Activated CD4-positive, CD25-positive, alpha-beta regulatory T cell treated with anti-CD3 and anti-CD28 coated beads, Interleukin-2, amount 50 U/mL, for 24 hours (primary cell): ENCODE data around the gene P4HA2.

ENCODE experiments used
- ATAC-seq, 2 donors: fragments of 150-1000 bp; cut with Tn5 transposase; one replicate each; pipeline ENCODE4 v1.10.0; 2021; ENCODE audit warnings: mild to moderate bottlenecking in 1 of 2, moderate library complexity in 1 of 2

P4HA2 gene

DNA sequence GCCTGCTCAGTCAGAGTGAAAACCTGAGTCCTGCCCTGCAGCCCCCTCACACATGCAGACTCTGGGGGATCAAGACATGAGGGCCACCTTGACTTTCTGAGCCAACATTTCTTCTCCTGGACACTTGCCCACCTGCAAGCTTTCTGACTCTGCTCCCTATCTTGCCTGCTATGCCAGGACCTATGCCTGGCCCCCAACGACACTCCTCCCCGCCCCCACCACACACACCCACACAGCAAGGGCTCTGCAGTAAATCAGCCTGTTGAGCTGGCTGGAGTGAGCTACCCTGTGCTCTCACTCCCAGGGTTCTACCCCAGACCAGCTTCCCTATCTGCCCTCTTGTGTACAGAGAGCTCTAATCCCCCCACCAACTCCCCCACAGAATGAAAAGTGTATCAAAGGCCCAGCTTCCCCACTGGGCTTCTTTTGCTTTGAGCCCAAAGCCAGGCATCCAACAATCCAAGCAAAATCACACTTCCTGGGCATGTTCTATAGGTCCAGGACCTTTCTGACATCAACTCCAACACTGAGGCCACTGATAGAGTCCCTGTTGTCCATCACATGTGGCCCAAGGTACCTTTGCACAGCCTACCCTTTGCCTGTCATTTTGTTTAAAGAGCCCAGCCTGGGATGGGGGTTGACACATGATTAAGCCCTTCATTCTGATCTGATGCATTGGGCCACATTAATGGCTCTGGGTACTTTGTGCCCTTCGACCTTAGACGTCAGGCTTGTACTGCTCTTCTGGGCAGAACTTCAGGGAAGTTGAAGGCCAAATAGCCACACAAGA lies 37.1 kb upstream of the P4HA2 start:
- ATAC-seq, result no peak

DNA sequence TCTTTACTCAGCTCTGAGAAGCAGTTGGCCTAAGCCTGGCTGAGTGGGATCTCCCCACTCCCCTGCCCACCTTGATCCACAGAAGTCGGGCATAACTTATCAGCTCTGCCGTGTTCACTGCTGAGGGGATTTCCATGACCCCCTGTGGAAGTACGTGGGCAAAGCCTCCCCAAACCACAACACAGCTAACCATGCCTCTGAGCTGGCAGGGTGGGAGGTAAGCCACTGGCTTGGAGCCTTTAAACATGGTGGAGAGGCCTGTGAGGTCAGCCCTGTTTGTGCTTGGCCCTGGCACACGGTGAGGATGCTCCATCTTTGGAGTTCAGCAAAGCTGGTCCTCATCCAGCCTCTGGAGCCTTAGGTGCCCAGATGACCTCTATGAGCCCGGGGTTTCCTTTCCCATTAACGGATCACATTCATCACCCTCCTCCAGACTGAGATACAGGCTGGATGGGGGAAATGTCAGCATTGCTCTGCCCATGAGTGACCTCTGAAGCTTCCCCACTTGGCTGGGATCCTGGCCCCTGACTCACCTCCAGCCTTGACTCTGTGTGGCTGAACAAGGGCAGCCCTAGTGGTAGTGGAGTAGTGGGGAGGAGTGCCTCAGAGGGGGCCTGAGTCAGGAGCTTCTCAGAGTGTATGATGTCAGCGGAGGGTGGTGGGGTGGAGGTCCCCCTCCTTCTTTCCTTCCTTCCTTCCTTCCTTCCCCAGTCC lies 36.1 kb upstream of the P4HA2 start:
- peak in 1 of 2 donors; percentile 46 for ATAC-seq

DNA sequence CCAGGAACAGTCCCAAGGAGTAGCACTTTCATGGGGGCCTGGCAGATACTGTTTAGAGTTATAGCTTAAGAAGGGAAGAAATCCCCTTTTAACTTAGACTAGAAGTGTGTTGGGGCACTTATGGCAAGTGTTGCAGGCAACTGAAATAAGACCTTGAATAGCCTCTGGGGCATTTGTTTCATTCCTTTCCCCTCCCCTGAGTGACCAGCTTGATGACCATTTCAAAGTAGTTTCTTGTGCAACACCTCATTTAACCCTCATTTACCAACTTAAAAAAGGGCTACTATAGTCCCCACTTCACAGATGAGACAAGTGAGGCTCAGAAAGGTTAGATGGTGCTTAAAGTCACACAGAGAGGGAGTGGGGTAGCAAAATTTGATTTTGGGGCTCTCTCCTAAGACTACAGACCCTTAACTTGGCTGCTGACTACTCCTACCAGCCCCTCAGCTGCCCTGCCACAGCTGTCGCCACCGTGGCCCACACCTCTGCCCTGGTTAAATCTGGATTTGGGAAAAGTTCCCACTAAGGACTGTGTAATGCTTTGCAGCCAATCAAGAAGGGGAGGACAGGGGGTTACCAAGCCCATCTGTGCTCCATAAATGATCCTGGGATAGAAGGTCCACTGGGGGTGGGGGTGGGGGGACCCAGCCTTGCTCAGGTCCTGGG lies 35.4 kb upstream of the P4HA2 start:
- no peak for ATAC-seq

DNA sequence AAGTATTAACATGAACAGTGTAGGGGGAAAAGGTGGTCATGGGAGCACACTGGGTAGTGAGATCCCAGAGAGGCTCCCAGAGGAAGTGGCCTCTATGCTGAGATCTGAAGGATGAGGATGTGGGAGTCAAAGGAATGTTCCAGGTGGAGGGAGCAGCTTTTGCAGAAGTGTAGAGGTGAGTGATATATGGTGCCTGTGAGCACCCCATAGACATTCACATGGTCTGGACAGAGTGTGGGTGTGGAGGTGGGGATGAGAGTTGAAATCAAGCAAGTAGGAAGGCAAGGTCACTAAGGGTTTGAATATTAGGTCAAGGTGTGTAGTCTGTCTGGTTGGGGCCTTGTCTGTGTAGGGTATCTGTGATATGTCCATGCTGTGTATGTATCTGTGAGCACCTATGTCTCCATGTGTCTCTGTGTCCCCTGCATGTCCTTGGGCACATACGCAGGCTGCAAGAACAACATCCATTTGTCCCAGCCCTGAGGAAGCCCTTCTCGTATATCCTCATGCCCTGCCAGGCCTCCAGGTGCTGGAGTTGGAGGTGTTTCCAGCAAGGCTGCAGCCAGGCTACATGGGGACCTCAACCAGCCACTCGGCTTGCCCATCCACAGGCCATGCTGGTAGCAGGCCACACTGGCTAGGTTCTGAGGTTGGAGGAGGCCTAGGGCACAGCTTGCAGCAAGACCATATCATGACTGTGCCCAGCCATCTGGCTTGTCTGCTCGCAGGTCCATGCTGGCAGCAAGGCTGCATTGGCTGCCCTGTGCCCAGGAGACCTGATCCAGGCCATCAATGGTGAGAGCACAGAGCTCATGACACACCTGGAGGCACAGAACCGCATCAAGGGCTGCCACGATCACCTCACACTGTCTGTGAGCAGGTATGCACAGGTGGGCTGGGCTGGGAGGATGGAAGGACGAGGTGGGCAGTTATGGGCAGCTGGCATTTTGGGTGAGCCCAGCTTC lies 34.5 kb upstream of the P4HA2 start:
- no peak for ATAC-seq

DNA sequence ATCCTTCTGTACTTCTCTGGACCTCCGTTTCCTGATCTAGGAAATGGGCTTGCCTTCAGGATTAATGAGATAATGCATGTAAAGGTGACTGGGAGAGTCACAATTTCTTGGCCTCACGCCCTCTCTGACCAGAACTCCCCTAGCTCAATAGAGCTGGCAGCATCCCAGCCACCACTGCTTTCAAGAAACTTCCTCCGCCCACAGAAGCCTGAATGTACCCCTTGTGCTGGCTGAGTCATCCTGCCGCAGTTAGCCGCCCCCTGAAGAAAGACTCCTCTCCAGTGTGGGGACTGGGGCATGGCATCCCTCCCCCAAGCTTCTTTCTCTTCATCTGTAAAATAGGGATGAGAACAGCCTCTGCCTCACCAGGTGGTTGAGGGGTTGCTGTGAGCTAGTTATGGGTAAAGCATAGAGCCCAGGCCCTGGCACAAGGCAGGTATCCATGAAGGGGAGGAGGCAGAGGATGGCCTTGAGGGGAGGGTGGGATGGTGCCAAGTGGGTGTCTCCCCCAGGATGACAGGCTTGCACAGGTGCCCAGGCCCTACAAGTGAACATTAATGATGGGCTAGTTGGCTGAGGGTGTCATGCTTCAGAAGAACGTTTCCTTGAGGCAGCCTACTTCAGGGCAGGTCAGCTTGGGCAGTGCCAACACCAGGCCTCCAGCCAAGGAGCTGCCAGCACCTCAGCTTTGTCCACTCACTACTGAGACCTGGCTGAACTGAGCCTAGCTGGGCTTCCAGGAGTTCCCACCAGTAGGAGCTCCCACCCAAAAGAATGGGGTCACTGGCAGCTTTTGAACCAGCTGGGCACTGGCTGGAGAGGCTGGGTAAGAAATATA lies 33.3 kb upstream of the P4HA2 start:
- ATAC-seq, result peak; percentile 29 to 37

DNA sequence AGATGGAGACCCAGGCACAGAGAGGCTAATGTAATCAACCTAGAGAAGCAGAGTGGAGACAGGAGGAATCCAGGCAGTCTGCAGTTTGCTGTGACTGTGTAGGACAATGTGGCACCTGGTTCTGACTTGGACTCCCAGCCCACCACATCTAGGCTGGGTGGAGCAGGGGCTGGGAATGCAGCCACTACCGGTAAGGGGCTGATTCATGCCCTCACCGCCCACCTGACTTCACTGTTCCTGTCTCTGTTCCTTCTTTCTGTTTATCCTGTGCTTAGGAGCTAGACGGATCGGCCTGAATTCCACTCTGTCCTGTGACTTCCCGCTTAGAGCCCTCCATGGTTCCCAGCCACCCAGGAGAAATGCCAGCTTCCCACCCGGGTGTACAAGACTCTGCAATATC lies 32.4 kb upstream of the P4HA2 start:
- no peak for ATAC-seq

DNA sequence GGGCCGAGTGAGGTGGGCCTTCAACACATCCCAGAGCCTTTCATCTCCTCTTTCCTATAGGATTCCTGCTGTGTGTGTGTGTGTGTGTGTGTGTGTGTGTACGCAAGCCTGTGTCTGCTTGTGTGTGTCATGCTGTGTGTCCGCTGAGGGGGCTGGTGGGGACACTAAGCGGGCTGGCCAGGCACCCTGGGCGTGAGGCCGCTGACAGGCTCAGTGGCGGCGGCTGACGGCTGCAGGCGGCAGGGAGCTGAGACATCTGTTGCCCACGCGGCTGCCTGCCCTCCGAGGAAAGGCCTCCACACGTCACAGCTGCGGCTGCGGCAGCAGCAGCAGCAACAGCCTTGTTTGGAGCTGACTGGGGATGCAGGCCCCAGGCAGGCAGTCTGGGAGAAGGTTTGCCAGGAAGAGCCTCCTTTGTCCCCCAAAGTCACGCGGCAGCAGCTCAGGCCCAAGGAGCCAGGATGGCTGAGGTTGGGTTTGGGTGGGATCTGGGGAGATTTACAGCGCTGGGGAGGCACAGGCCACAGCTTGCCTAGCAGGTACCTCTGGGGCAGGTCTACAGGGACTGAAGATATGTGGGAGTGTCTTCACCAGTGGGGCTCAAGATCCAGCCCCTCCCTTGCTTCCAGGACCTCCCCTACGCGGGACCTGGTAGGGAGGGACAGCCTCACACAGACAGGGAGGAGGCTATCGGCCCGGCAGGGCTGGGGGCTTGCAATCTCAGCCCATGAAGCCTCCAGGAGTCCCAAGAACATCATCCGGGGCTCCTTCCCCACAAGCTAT lies 31.6 kb upstream of the P4HA2 start:
- ATAC-seq, result no peak

DNA sequence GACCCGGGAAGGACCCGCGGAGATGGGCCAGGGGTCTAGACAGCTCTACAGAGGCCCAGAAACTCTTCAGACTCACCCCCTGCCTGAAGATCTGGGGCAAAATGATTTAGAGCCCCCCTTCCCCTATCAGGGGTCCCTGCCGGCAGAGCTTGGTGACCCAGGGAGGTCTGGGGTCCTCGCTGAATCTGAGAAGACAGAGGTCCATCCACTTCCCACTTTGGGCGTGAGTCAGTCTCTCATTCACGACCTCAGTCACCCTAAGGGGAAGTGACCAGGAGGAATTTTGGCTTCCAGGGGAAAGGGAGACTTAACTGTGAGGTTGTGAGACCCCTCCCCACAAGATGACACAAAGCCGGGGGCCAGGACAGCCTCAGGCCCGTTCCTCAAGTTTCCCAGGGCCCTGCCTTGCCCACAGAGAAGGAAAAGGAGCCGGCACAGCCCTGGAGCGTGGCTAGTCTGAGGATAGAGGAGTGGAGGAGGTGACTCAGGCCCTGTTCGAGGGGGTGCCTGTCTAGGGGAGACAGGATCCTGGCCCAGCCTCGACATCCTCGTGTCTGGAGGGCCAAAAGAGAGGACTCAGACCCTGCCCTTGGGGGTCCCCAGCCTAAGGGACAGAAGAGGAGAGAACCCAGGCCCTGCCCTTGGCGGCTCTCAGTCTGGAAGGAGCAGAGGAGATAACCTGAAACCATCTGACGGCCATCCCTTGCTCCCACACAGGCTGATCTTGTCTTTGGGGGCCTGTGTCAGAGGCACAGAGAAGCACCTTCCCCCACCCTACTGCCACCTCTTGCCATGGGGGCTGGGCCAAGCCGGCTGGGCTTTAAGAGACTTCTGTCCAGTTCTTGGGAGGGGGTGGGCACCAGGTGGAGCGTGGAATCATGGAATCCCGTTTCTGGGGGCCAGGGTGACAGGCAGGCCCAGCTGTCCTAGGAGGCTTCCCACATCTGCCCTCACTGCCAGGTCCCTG lies 30.7 kb upstream of the P4HA2 start:
- ATAC-seq, result no peak

DNA sequence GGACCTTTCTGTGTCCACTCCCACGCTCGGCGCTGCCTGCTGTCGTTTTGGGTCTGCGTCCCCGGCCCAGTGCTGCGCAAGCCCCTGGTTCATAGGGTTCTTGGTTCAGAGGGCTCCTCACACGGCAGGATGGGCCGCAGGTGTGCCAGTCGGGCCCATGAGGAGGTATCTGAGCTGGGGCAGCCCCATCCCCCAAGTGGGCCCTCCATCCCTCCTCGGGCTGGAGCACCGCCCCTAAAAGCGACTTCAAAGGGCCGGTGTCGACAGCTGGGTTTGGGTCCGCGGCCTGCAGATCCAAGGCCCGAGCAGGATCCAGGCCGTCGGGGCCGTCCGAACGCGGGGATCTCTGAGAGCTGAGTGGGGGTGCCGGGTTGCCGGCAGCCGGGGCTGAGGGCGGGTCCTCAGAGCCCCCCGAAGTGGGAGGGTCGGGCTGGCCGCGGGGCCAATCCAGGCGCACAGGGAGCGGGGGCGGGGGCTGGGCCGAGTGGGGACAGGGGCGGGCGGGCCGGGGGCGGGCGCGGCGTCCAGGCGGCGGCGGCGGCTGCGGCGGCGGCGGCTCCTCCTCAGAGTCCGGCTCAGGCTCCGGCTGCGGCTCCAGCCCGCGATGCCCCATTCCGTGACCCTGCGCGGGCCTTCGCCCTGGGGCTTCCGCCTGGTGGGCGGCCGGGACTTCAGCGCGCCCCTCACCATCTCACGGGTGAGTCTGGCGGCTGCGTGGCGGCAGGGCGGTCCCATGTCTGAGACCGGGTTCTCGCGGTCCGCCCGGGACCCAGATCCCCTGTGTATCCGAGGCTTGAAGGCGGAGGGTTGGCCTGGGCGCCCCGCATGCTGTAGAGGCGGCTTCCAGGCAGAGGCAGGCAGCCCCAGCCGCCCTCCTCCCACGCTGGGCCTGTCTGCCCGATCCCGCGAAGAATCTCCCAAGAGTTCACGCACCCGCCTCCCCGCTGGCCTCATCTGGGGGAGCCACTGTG lies 29.8 kb upstream of the P4HA2 start, which contains the start of gene PDLIM4:
Gene PDLIM4, plus strand, starts transcription at position 566 of the 971 bp plus-strand sequence. Its CDS starts 39 bp downstream, at position 605.
- ATAC-seq, result no peak

DNA sequence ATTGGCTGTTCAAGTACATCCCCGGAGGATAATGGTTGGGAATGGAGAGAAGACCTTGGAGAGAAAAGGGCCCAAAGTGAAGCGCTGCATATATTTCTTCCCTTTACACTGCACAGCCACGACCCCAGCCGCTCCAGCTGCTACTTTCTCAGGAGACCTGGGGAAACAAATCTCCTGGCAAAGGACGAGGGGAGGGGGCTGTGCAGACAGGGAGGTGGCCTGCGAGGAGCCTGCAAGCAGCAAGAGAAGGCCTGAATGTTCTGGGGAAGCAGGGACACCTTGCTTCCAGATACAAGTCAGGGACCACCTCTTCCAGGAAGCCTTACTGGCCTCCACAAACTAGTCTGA lies 29.1 kb upstream of the P4HA2 start:
- ATAC-seq, result no peak

DNA sequence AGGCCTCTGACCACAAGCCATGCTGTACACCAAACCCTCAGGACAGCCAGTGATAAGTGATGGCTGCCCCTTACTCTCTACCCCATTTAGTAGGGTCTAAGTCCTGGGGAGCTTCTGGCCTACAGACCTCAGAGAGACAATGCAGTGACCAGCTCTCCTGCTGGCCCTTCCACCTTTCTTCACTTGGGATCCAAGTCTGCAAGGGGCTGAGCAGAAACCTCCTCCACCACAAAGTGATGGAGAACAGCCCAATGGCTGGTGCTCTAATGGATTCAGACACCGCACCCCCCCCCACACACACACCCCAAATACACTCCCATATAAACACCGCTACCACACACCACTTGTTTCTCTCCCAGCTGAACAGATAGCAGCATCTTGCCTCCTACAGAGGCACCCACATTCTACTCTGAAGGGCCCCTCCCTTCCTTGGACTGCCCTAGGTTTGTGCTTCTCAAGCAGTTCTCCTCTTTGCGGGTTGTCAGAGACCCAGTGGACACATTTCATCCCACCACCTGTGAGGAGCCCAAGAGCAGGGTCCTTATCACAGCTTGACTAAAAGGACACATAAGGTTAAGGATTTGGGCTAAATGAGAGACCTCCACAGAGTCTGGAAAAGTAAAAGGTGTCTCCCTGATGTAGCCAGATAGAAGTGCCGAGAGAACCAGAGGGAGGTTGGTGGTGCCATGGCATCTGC lies 28.6 kb upstream of the P4HA2 start:
- no peak for ATAC-seq

DNA sequence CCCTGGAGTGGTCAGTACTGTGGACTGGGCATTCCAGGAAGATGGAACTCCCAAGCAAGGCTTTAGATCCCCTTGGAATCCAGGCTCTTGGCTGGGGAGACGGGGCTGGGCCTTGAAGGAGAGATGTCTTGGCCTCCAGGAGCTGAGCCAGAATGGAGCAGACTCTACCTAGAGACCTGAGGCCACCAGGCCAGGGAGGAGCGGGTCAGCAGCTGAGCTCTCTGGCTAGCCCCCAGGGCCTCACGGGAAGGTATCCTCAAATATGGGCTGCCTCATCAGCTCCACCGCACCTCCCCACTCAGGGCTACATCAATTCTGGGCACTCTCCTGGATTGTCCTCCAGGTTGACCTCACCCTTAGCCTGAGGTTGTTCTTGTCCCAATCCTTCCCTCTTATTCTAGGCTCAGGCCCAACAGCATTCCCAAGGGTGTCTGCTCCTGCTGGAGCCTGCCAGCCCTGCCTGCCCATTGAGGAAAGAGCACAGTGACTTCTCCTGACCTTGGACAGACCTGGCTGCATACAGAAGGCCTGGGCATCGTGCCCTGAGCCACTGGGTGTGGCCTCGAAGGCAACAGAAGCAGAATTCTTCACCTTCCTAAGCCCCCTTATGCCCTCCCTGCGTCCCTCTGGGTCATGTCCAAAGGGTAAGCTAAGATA lies 26.8 kb upstream of the P4HA2 start:
- no peak for ATAC-seq

DNA sequence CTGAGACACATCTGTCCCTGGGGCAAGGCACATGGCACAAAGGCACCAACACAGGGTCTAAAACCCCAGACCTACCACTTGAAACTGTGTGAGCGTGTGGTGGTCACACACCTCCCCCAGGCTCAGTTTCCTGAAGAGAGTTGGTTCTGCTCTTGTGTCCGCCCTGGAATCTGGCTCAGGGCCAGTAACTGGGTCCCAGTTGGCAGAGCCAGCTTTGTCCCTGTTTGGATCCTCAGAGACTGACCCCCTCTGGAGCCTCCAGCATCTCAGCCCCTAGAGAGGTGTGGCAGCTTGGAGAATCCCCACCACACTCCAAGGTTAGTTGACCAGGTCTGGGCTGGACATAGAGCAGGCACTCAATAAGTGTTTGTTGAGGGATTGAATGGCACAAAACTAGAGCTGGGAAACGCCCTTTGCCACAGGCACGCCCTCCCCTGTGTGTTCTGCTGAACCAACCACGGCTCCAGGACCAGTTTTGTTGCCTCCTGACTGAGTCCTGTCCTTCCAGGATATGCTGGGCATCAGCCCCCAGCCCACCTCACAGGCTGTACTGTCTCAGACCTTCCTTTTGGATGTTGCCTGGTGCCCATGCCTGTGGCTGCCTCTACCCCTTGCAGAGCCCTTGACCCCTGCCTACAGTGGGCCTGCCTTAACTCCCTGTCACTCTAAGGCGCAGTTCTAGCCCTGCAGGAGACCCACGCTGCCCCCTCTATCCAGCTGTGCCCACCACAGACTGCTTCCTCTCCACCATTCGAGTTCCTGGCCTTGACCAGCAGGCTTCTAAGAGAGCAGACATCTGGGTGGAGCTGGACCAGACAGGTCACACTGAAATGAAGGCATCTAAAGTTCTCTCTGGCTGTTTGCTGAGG lies 26.0 kb upstream of the P4HA2 start:
- ATAC-seq, result no peak

DNA sequence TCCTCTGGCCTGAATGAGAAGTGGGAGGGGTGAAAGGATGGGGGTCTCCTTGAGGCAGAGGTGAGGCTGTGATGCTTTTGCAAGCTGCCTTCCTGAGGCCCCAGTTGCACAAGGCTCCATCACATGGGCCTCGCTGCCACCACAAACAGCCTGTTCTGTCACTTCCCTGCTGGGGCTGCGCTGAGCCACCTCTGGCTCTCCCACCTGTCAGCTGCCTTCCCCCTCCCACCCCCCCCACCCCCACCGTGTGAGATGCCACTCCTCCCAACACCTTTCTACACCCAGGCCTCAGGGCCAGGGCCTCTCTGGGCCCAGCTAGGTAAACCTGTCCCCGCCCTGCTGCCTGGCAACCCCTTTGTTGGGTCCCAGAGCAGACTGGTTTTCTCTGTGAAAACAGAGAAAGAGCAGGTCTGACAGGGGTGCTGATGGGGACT lies 25.4 kb upstream of the P4HA2 start:
- ATAC-seq, result no peak

DNA sequence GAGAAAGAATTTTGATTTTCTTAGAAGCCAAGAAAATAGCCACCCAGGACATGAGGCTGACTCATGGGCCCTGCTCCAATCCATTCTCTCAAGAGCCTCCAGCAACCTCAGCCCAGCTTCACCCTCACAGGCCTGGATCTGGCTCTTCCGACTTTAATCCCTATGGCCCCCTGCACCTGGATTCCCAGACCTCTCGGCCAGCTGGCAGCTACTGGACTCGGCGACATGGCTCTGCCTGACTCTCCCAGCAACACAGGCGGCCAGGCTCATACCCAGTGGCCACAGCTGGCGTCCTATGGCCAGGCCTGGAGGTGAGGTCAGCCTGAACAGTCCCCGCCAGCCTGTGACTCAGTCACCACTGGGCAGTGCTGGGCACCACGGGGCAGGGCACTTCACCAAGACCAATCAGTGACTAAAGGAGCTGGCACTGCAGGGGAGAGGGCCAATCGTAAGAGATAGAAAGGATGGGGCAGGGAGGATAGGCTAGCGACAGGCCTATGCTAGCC lies 23.6 kb upstream of the P4HA2 start:
- ATAC-seq, result no peak

DNA sequence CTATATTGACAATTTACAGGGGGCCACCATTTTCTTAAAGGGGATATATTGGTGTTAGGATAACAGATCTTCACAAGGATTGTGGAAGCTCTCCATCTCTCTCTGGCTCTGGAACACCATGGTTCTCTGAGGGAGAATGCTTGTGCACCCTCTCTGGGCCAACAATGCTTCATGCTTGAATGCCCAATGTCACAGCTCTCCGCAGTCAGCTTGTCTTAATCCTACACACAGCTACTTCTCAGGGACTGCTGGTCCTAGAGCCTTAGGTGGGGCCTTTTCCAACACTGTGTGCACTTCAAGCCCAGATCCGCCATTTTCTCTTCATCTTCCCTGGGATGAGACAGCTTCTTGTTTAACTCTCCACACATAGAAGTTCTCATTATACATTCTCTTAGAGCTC lies 22.9 kb upstream of the P4HA2 start:
- ATAC-seq, result no peak
